ENCODE results near the gene UNC5B. TPM values are rescaled to one million over a fixed set of nuclear protein-coding genes. Genes with fewer than 3 reads are reported as not detected.
A peak's percentile ranks its signal among the peaks of the same experiment; 100 is the strongest.

UNC5B gene
- total and polyA plus RNA-seq, 4 experiments from 2014 or later: not detected

DNA sequence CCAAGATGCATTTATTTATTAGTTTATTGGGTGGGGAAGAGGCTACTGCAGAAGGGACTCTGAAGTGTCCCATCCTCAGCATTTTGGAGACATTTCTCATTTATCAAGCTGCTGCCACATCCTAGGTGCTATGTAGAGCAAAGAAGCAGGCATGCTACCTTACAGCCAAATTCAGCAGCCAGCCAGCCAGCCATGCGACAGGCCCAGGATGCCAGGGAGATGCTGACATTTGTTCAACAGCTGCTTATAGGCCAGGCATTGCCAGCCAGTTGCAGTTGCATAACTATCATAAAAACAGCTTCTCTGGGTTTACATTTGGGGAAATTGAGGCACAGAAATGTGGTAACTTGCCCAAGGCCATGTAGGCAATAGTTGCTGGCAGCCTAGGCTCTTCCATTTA is 109.0 kb downstream of the UNC5B start:
- no peak overlapping the region for H3K27ac ChIP-seq (ENCODE audit: low read depth, low read length)
- Mint-ChIP-seq H3K27me3 (no peaks in the 10 kb centered on the region), H3K9me3 (peaks cover 0 to 3% (median 0%) of the 10 kb centered on the region in 8 donors), H3K4me1 (peaks cover 14 to 52% (median 27%) of the 10 kb centered on the region in 4 donors), H3K4me3 (no peak overlapping the region), H3K36me3 (peaks cover 23 to 32% of the 10 kb centered on the region in 2 donors), H3K27ac (no peak overlapping the region)
- peak in 1 of 5 donors; percentile 14 for DNase-seq
- POLR2A ChIA-PET (ENCODE audit: partially characterized antibody): no interaction called here
- H3K9me3 ChIP-seq (ENCODE audit: control insufficient read depth in 1 of 2, low read length in 2 of 2): no peaks in the 10 kb centered on the region
- intact Hi-C loops (cut with micrococcal nuclease): no loop called here
- H3K4me3 ChIP-seq (ENCODE audit: low read length in 2 of 2): no peak overlapping the region
- H3K4me1 ChIP-seq (ENCODE audit: insufficient read depth, low read length): peaks cover 14% of the 10 kb centered on the region
- CTCF ChIA-PET (ENCODE audit: partially characterized antibody): interaction anchor here (0.6 to 0.8 kb wide), 2 partner anchors 11 to 1344 kb away, joined by 3 to 6 read pairs; no protein-coding TSS in a partner anchor
- H3K27me3 ChIP-seq (ENCODE audit: insufficient read depth, low read length): no peaks in the 10 kb centered on the region
- H3K36me3 ChIP-seq (ENCODE audit: insufficient read depth, low read length): peaks cover 7% of the 10 kb centered on the region

DNA sequence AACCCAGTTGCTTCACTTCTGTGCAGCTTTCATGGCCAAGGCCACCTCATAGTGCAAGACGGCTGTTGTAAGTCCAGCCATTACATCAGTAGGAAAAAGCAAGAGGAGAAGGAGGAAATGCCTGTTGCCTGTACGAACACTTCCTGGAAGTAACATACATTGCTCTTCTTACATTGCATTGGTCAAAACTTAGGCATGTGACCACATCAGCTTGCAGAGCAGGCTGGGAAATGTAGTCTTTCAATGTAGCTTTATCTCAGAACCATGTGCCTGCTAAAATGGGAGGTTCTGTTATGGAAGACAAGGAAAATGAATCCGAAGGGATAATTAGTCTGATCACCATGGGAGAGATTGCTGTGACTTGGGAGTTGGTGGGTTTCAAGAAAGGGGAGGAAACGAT is 111.0 kb downstream of the UNC5B start:
- H3K4me1 Mint-ChIP-seq: peaks cover 16 to 48% (median 26%) of the 10 kb centered on the region in 4 donors
- Histone ChIP-seq H3K27ac (ENCODE audit: low read depth, low read length) (no peak overlapping the region), H3K36me3 (ENCODE audit: insufficient read depth, low read length) (peaks cover 7% of the 10 kb centered on the region), H3K27me3 (ENCODE audit: insufficient read depth, low read length) (no peaks in the 10 kb centered on the region), H3K9me3 (ENCODE audit: control insufficient read depth in 1 of 2, low read length in 2 of 2) (no peaks in the 10 kb centered on the region), H3K4me3 (ENCODE audit: low read length in 2 of 2) (no peak overlapping the region), H3K4me1 (ENCODE audit: insufficient read depth, low read length) (peaks cover 13% of the 10 kb centered on the region)
- CTCF ChIA-PET (ENCODE audit: partially characterized antibody): interaction anchor here (1.1 to 1.7 kb wide), 2 partner anchors 8 to 384 kb away, joined by 3 to 4 read pairs; no protein-coding TSS in a partner anchor
- H3K4me3 Mint-ChIP-seq: no peak overlapping the region
- DNase-seq: peak in 2 of 5 donors; percentile 15 to 30
- H3K27me3 Mint-ChIP-seq: no peaks in the 10 kb centered on the region
- peak overlapping the region in 1 of 7 donors; percentile 19 for H3K27ac Mint-ChIP-seq
- POLR2A ChIA-PET (ENCODE audit: partially characterized antibody): no interaction called here
- peaks cover 0 to 4% (median 0%) of the 10 kb centered on the region in 8 donors for H3K9me3 Mint-ChIP-seq
- intact Hi-C loops (cut with micrococcal nuclease): no loop called here
- H3K36me3 Mint-ChIP-seq: peaks cover 31 to 42% of the 10 kb centered on the region in 2 donors

DNA sequence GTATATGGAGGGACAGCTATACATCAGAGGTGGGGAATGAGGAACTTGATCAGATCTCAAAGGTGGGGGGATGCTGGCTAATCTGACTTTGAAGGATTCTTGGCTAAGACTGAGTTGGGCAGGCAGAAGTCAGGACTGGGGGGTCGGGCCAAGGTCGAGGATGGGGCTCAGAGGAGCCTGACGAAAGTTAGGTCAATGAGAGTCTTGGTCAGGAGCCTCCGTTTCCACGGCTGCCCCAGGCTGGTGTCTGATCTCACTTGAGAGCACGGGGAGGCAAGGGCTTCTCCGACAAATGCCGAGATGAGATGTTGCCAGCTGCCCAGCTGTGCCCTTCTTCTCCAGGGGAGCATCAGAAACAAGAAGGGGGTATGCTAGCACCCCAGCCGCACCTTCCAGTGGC is 112.4 kb downstream of the UNC5B start:
- Histone ChIP-seq H3K36me3 (ENCODE audit: insufficient read depth, low read length) (peaks cover 7% of the 10 kb centered on the region), H3K9me3 (ENCODE audit: control insufficient read depth in 1 of 2, low read length in 2 of 2) (no peaks in the 10 kb centered on the region), H3K4me3 (ENCODE audit: low read length in 2 of 2) (no peak overlapping the region), H3K27me3 (ENCODE audit: insufficient read depth, low read length) (no peaks in the 10 kb centered on the region), H3K27ac (ENCODE audit: low read depth, low read length) (no peak overlapping the region), H3K4me1 (ENCODE audit: insufficient read depth, low read length) (peaks cover 6% of the 10 kb centered on the region)
- CTCF ChIA-PET (ENCODE audit: partially characterized antibody): interaction anchor here (1.7 kb wide), 1 partner anchor 10 kb away, joined by 4 read pairs; no protein-coding TSS in a partner anchor
- intact Hi-C loops (cut with micrococcal nuclease): no loop called here
- H3K9me3 Mint-ChIP-seq: peaks cover 0 to 4% (median 0%) of the 10 kb centered on the region in 8 donors
- peak overlapping the region in 1 of 7 donors; percentile 36 for H3K27ac Mint-ChIP-seq
- no peaks in the 10 kb centered on the region for H3K27me3 Mint-ChIP-seq
- POLR2A ChIA-PET (ENCODE audit: partially characterized antibody): no interaction called here
- no peak overlapping the region for H3K4me3 Mint-ChIP-seq
- peaks cover 35 to 39% of the 10 kb centered on the region in 2 donors for H3K36me3 Mint-ChIP-seq
- peaks cover 8 to 36% (median 18%) of the 10 kb centered on the region in 4 donors for H3K4me1 Mint-ChIP-seq
- no peak for DNase-seq

GRCh38 chr10:71325267-71325666 is 112.9 kb downstream of the UNC5B start:
- Mint-ChIP-seq H3K27me3 (no peaks in the 10 kb centered on the region), H3K36me3 (peaks cover 35 to 39% of the 10 kb centered on the region in 2 donors), H3K4me3 (no peak overlapping the region), H3K4me1 (peaks cover 7 to 34% (median 15%) of the 10 kb centered on the region in 4 donors), H3K27ac (no peak overlapping the region), H3K9me3 (peaks cover 0 to 4% (median 0%) of the 10 kb centered on the region in 8 donors)
- ChIA-PET POLR2A (ENCODE audit: partially characterized antibody) (no interaction called here), CTCF (ENCODE audit: partially characterized antibody) (no interaction called here)
- Histone ChIP-seq H3K27me3 (ENCODE audit: insufficient read depth, low read length) (no peaks in the 10 kb centered on the region), H3K4me3 (ENCODE audit: low read length in 2 of 2) (no peak overlapping the region), H3K36me3 (ENCODE audit: insufficient read depth, low read length) (peaks cover 7% of the 10 kb centered on the region), H3K9me3 (ENCODE audit: control insufficient read depth in 1 of 2, low read length in 2 of 2) (no peaks in the 10 kb centered on the region), H3K27ac (ENCODE audit: low read depth, low read length) (no peak overlapping the region), H3K4me1 (ENCODE audit: insufficient read depth, low read length) (peaks cover under 1% of the 10 kb centered on the region)
- DNase-seq: no peak
- intact Hi-C loops (cut with micrococcal nuclease): no loop called here

GRCh38 chr10:71326464-71326881 is 114.1 kb downstream of the UNC5B start:
- Mint-ChIP-seq H3K27ac (peak overlapping the region in 1 of 7 donors; percentile 27), H3K36me3 (peaks cover 35 to 45% of the 10 kb centered on the region in 2 donors)
- POLR2A ChIA-PET (ENCODE audit: partially characterized antibody): no interaction called here

DNA sequence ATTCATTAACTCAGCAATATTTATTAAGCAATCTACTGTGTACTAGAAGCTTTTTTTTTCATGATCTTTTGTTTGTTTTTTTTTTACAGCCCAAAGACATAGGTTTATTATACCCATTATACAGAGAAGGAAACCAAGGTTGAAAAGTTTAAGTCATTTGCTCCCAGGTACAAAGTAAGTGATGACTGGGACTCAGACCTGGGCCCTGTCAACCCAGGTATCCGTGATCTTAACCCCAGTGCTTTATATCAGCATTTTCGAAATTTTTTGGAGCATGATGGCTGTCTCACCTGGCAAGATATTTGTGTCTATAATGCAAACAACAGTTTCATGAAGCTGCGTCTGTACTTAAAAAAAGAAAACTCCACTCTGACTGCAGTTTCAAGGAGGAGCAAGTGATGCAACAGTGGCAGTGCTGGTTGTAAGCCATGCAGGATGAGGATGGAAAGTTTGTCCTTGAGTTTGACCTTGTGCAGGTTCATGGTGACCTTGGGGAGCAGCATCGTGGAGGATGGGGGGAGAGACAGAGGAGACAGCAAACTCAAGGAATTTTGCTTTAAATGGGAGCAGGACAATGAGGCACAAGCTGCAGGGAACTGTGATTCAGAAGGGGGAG is 118.5 kb downstream of the UNC5B start:
- ChIA-PET POLR2A (ENCODE audit: partially characterized antibody) (no interaction called here), CTCF (ENCODE audit: partially characterized antibody) (interaction anchor here (1.2 kb wide), 1 partner anchor 12 kb away, joined by 3 read pairs; no protein-coding TSS in a partner anchor)
- Mint-ChIP-seq H3K27ac (peak overlapping the region in 1 of 7 donors; percentile 54), H3K27me3 (no peaks in the 10 kb centered on the region), H3K4me3 (no peak overlapping the region), H3K4me1 (peaks cover 0 to 5% (median 4%) of the 10 kb centered on the region in 4 donors), H3K9me3 (peaks cover 0 to 1% (median 0%) of the 10 kb centered on the region in 8 donors), H3K36me3 (peaks cover 25 to 33% of the 10 kb centered on the region in 2 donors)
- Histone ChIP-seq H3K9me3 (ENCODE audit: control insufficient read depth in 1 of 2, low read length in 2 of 2) (no peaks in the 10 kb centered on the region), H3K4me3 (ENCODE audit: low read length in 2 of 2) (no peak overlapping the region), H3K36me3 (ENCODE audit: insufficient read depth, low read length) (no peaks in the 10 kb centered on the region), H3K4me1 (ENCODE audit: insufficient read depth, low read length) (no peaks in the 10 kb centered on the region), H3K27me3 (ENCODE audit: insufficient read depth, low read length) (no peaks in the 10 kb centered on the region), H3K27ac (ENCODE audit: low read depth, low read length) (no peak overlapping the region)
- DNase-seq: no peak
- intact Hi-C loops (cut with micrococcal nuclease): no loop called here

More at GRCh38 chr10:71326464-71326881, 114.1 kb downstream of the UNC5B start:
- H3K4me1 Mint-ChIP-seq: peaks cover 7 to 26% (median 13%) of the 10 kb centered on the region in 4 donors
- H3K9me3 Mint-ChIP-seq: peaks cover 0 to 4% (median 0%) of the 10 kb centered on the region in 8 donors
- Histone ChIP-seq H3K27ac (ENCODE audit: low read depth, low read length) (no peak overlapping the region), H3K36me3 (ENCODE audit: insufficient read depth, low read length) (peaks cover 7% of the 10 kb centered on the region), H3K9me3 (ENCODE audit: control insufficient read depth in 1 of 2, low read length in 2 of 2) (no peaks in the 10 kb centered on the region), H3K4me1 (ENCODE audit: insufficient read depth, low read length) (no peaks in the 10 kb centered on the region), H3K4me3 (ENCODE audit: low read length in 2 of 2) (no peak overlapping the region), H3K27me3 (ENCODE audit: insufficient read depth, low read length) (no peaks in the 10 kb centered on the region)
- intact Hi-C loops (cut with micrococcal nuclease): no loop called here
- CTCF ChIA-PET (ENCODE audit: partially characterized antibody): no interaction called here
- DNase-seq: no peak
- no peak overlapping the region for H3K4me3 Mint-ChIP-seq
- no peaks in the 10 kb centered on the region for H3K27me3 Mint-ChIP-seq

DNA sequence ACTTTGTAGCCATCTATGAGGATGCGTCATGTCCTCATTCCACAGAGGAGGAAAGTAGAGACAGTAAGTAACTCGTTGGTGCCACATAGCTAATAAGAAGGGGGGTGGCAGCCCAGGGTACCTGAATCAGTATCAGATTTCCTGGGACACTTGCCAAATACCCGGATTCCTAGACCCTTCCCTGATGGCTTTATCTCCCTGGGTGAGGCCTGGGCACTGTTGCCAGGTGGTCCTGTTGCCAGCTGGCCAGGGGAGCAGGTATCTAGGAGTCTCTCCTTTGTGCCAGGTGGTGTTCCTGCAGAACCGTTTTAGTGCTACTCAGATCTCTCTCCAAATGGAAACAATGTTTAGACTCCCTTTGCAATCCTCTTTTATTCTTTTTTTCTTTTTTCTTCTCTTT is 119.4 kb downstream of the UNC5B start:
- H3K4me3 ChIP-seq (ENCODE audit: low read length in 2 of 2): no peak overlapping the region
- POLR2A ChIA-PET (ENCODE audit: partially characterized antibody): interaction anchor here (0.7 kb wide), 1 partner anchor 12 kb away, joined by 3 read pairs; the partner anchor contains the start of gene SLC29A3
- CTCF ChIA-PET (ENCODE audit: partially characterized antibody): interaction anchor here (1.2 kb wide), 1 partner anchor 13 kb away, joined by 3 read pairs; no protein-coding TSS in a partner anchor
- no peaks in the 10 kb centered on the region for H3K4me1 ChIP-seq (ENCODE audit: insufficient read depth, low read length)
- no peak overlapping the region for H3K27ac ChIP-seq (ENCODE audit: low read depth, low read length)
- Mint-ChIP-seq H3K4me1 (peaks cover 0 to 10% (median 4%) of the 10 kb centered on the region in 4 donors), H3K27me3 (no peaks in the 10 kb centered on the region), H3K9me3 (peaks cover 0 to 1% (median 0%) of the 10 kb centered on the region in 8 donors), H3K4me3 (no peak overlapping the region), H3K27ac (no peak overlapping the region), H3K36me3 (peaks cover 24 to 39% of the 10 kb centered on the region in 2 donors)
- DNase-seq: no peak
- no peaks in the 10 kb centered on the region for H3K9me3 ChIP-seq (ENCODE audit: control insufficient read depth in 1 of 2, low read length in 2 of 2)
- no peaks in the 10 kb centered on the region for H3K27me3 ChIP-seq (ENCODE audit: insufficient read depth, low read length)
- H3K36me3 ChIP-seq (ENCODE audit: insufficient read depth, low read length): no peaks in the 10 kb centered on the region
- intact Hi-C loops (cut with micrococcal nuclease): no loop called here
